SK-N-SH treated with all-trans-retinoic acid at 6 μM for 48 hours (cell line): Measurements from ENCODE around the gene LOXL4.

Source experiments
- BACH2 ChIP-seq: fragments of 250-450 bp; sonication (Bioruptor Pico); IDR thresholded peaks from 2 replicates; pipeline ENCODE4 v1.9.0; 2021; ENCODE audit warnings: mild to moderate bottlenecking, borderline replicate concordance
- CREB5 ChIP-seq: fragments of 250-450 bp; sonication (Bioruptor Pico); IDR thresholded peaks from 2 replicates; pipeline ENCODE4 v1.5.1; 2020; ENCODE audit warnings: low read depth, mild to moderate bottlenecking, moderate library complexity
- GLIS3 ChIP-seq: fragments of 250-450 bp; sonication (Bioruptor Pico); IDR thresholded peaks from 2 replicates; pipeline ENCODE4 v1.5.0; 2020; ENCODE audit warnings: mild to moderate bottlenecking, moderate library complexity
- OSR1 ChIP-seq: fragments of 250-450 bp; sonication (Bioruptor Pico); IDR thresholded peaks from 2 replicates; pipeline ENCODE4 v1.8.0; 2022; ENCODE audit warnings: moderate library complexity, mild to moderate bottlenecking, inconsistent platforms
- POU6F1 ChIP-seq: fragments of 250-450 bp; sonication (Bioruptor Pico); IDR thresholded peaks from 2 replicates; pipeline ENCODE4 v1.8.0; 2021; ENCODE audit warnings: low read depth, mild to moderate bottlenecking, moderate library complexity, borderline replicate concordance
- PPARA ChIP-seq: fragments of 250-450 bp; sonication (Bioruptor Pico); IDR thresholded peaks from 2 replicates; pipeline ENCODE4 v1.5.0; 2020; ENCODE audit warnings: mild to moderate bottlenecking, borderline replicate concordance
- RARB ChIP-seq: fragments of 250-450 bp; sonication (Bioruptor Pico); IDR thresholded peaks from 2 replicates; pipeline ENCODE4 v1.8.0; 2021; ENCODE audit warnings: mild to moderate bottlenecking, moderate library complexity
- ZFP3 ChIP-seq: fragments of 250-450 bp; sonication (Bioruptor Pico); IDR thresholded peaks from 2 replicates; pipeline ENCODE4 v1.5.0; 2020; ENCODE audit warnings: mild to moderate bottlenecking, moderate library complexity
- ZFP30 ChIP-seq: fragments of 450-650 bp; formaldehyde crosslinking; IDR thresholded peaks from 2 replicates; pipeline ENCODE4 v1.5.0; 2022; ENCODE audit warnings: mild to moderate bottlenecking, moderate library complexity
- ZNF565 ChIP-seq: fragments of 450-650 bp; formaldehyde crosslinking; conservative IDR thresholded peaks from 2 replicates; pipeline ENCODE4 v1.5.0; 2020; ENCODE audit warnings: low read depth, mild to moderate bottlenecking, moderate library complexity
- TF ChIP-seq, protein P1 (sequence below): fragments of 250-450 bp; sonication (Bioruptor Pico); IDR thresholded peaks from 2 replicates; pipeline ENCODE4 v1.5.1; 2021; ENCODE audit warnings: mild to moderate bottlenecking, moderate library complexity
- TF ChIP-seq, protein P2 (sequence below): fragments of 250-450 bp; sonication (Bioruptor Pico); IDR thresholded peaks from 2 replicates; pipeline ENCODE4 v1.8.0; 2020; ENCODE audit warnings: mild to moderate bottlenecking, moderate library complexity, borderline replicate concordance

DNA sequence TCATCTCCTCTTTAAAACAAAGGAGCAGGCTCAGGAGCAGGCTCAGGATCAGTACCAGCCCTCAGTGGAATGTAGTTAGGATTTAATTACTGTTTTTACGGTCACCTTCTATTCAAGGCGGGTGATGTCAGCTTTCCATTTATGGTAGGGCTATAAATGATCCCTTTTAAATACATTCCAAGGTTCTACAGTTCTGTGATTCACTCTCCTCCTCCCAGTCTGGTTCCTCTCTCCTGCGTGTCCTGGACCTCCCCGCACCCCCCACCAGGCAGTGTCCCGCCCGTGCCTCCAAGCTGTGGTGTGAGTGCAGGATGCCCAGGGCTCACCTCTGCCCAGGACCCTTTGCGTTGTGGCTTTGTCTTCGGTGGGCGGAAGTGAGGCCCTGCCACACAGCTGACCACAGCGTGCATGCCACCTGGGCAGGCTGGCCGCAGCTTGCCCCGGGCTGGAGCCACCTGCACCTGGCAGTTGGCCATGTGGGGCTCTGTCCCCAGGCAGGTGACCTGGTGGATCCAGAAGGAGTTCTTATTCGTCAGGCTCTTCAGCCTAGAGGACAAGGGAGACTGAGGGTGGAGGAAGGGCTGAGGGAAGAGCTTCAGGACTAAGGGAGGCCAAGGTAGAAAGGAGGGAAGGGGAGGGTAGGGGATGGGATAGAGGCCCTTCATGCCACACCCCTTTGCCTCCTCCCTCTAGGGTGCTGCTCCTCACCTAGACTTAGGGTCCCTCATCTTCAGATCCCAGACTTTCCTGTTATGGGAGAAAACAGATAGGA, 9.1 kb downstream of the LOXL4 start:
- TF ChIP-seq, protein P1, sequence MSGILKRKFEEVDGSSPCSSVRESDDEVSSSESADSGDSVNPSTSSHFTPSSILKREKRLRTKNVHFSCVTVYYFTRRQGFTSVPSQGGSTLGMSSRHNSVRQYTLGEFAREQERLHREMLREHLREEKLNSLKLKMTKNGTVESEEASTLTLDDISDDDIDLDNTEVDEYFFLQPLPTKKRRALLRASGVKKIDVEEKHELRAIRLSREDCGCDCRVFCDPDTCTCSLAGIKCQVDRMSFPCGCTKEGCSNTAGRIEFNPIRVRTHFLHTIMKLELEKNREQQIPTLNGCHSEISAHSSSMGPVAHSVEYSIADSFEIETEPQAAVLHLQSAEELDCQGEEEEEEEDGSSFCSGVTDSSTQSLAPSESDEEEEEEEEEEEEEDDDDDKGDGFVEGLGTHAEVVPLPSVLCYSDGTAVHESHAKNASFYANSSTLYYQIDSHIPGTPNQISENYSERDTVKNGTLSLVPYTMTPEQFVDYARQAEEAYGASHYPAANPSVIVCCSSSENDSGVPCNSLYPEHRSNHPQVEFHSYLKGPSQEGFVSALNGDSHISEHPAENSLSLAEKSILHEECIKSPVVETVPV (CRISPR knock-in tag) = no peak
- TF ChIP-seq RARB (CRISPR knock-in tag) = no peak
- no peak for TF ChIP-seq ZFP30 (CRISPR knock-in tag)
- TF ChIP-seq, protein P2, sequence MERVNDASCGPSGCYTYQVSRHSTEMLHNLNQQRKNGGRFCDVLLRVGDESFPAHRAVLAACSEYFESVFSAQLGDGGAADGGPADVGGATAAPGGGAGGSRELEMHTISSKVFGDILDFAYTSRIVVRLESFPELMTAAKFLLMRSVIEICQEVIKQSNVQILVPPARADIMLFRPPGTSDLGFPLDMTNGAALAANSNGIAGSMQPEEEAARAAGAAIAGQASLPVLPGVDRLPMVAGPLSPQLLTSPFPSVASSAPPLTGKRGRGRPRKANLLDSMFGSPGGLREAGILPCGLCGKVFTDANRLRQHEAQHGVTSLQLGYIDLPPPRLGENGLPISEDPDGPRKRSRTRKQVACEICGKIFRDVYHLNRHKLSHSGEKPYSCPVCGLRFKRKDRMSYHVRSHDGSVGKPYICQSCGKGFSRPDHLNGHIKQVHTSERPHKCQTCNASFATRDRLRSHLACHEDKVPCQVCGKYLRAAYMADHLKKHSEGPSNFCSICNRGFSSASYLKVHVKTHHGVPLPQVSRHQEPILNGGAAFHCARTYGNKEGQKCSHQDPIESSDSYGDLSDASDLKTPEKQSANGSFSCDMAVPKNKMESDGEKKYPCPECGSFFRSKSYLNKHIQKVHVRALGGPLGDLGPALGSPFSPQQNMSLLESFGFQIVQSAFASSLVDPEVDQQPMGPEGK (CRISPR knock-in tag) = no peak
- no peak for TF ChIP-seq GLIS3
- TF ChIP-seq POU6F1 (CRISPR knock-in tag) = no peak
- TF ChIP-seq PPARA (CRISPR knock-in tag) = no peak
- no peak for TF ChIP-seq BACH2 (CRISPR knock-in tag)
- TF ChIP-seq CREB5 (CRISPR knock-in tag) = no peak
- no peak for TF ChIP-seq OSR1 (CRISPR knock-in tag)
- no peak for TF ChIP-seq ZFP3 (CRISPR knock-in tag)
- no peak for TF ChIP-seq ZNF565
